Hematopoietic multipotent progenitor cell treated with erythropoietin and hydrocortisone succinate and interleukin-3 and kit ligand, for 6 days (in vitro differentiated cells): ENCODE measurements around the gene MAPK4.
"Not testable (repeated sequence)": the region's sequence is repeated elsewhere in the genome, so short reads cannot be mapped to it uniquely, and the experiment has no call there.

Experiments
- DNase-seq: peaks from one replicate; pipeline ENCODE4 v3.0.0-alpha.2; 2015

The MAPK4 gene

GRCh38 chr18:50578651-50579050 lies 18.8 kb downstream of the MAPK4 start:
- no peak for DNase-seq

- DNase-seq, result no peak
Measured at GRCh38 chr18:50579061-50579774, 19.3 kb downstream of the MAPK4 start.

DNA sequence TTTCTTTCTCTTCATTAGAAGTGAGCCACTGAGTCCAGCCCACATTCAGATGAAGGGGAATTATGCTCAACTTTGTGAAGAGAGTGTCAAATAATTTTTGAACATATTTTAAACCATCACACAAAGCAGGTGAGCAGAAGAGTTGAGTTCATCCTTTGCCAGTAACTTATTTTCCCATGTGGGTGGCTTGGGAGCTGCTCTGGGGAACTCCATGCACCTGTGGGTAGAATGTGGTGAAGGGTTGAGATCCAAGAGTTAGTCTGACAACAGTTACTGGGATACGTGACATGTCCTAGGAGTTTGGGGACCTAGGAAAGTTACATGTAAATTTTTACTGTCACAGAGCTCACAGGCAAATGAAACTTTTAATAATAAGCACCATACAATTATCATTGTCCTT lies 21.6 kb downstream of the MAPK4 start:
- no peak for DNase-seq

- no peak for DNase-seq
Measured at GRCh38 chr18:50582500-50582899, 22.6 kb downstream of the MAPK4 start.

DNA sequence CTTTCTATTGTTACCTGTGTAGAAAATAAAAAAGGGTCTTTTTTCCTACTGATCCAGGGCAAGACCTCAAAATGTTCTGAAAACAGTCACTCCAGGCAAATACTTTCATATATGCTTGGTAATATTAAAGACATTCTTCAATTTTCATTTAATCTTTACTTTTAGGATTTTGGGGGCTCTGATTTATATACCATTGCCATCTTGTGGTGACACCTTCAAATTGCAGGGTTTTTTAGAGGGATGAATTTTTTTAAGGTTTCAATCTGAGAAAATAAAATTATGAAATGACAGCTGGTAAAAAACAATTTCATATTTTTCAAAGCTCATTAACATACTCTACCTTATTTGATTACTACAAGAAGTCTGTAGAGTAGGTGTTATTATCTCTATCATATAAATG lies 26.8 kb downstream of the MAPK4 start:
- no peak for DNase-seq

GRCh38 chr18:50590593-50590992 lies 30.7 kb downstream of the MAPK4 start:
- DNase-seq, result no peak

DNA sequence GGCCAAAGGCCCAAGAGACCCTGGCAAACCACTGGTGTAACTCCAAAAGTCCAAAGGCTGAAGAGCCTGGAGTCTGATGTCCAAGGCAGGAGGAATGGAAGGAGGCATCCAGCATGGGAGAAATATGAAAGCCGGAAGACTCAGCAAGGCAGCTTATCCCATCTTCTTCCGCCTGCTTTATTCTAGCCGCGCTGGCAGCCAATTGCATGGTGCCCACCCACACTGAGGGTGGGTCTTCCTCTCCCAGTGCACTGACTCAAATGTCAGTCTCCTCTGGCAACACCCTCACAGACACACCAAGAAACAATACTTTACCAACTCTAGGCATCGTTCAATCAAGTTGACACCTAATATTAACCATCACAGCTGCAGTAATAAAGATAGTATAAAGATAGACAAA lies 34.1 kb downstream of the MAPK4 start:
- no peak for DNase-seq

DNA sequence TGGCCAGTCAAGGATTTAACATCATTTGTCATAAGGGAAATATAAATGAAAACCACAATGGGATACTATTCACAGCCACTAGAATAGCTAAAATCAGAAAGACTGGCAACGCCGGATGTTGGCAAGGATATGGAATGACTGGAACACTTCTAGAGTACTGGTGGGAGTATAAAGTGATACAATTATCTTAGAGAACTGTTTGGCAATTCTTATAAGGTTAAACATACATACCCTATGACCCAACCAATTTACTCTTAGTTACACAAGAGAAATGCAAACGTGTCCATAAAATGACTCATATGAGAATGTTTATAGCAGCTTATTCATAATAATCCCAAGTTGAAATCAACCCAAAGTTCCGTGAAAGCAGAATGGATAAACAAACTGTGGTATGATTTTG lies 35.1 kb downstream of the MAPK4 start:
- DNase-seq, result no peak

GRCh38 chr18:50602466-50602865 lies 42.6 kb downstream of the MAPK4 start:
- no peak for DNase-seq

DNA sequence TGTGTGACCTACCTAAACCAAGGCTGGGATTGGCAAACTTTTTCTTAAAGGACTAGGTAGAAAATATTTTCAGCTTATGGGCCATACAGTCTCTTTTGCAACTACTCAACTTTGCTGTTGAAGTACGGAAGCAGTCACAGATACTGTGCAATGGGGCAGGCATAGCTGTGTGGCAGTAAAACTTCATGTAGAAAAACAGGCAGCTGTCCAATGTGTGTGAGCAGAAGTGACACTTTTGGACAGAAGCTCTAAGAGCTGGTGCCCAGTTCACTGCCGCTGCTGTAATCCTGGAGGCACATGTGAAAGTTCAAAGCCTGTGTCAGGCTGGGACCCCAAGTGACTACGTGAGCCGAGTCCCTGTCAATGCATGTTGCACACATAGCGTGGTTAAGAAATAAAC lies 46.7 kb downstream of the MAPK4 start:
- DNase-seq, result no peak

DNA sequence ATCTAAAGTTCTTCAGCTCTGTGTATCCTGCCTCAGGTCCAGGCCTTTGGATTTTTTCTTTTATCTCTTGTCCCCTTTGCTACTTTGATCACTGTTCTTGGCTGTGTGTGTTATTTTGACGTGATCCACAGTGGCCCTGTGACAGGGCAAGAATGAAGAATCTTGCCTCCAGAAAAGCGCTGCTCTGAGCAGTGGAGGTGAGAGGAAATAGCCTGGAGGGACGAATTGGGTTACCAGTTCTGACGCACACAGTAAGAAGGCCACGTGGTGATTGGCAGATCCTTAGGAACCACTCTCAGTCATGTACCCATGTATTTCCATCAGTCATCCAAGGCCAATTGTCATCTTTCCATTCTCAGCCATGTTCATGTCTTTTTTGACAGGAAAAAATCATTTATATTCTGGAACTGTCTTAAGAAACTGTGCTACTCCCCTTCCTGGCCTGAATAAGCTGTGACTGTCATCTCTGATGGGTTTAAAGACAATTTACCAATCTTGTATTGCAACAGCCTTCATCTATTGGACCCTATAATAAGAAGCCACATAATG lies 47.6 kb downstream of the MAPK4 start:
- DNase-seq, result no peak

DNA sequence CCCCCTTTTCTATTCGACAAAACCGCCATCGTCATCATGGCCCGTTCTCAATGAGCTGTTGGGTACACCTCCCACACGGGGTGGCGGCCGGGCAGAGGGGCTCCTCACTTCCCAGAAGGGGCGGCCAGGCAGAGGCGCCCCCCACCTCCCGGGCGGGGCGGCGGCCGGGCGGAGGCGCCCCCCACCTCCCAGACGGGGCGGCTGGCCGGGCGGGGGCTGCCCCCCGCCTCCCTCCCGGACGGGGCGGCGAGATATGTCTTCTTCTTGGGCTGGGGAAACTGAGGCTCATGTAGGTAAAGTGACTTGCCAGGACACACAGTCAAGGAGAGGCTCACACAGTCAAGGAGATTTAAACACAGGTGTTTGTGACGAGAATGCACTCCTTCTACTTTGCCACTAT lies 49.3 kb downstream of the MAPK4 start:
- DNase-seq, result not testable (repeated sequence)

DNA sequence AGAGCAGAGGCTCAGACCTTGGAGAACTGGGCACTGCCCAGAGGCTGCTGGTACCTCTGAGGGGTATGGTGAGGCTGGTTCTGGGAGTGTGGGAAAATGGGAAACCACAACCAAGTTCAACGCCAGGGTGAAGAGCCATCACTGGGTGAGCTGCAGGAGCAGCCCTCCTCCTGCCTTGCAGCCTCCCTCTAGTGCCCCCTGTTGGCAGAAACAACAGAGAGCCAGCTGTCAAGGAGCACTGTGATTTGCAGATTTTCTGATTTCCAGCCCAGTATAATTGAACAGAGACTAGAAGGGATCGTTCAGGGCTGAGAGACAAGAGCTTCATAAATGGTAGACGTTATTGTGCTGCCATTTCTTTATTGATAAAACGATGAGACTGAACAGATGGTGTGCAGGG lies 50.5 kb downstream of the MAPK4 start:
- no peak for DNase-seq

DNA sequence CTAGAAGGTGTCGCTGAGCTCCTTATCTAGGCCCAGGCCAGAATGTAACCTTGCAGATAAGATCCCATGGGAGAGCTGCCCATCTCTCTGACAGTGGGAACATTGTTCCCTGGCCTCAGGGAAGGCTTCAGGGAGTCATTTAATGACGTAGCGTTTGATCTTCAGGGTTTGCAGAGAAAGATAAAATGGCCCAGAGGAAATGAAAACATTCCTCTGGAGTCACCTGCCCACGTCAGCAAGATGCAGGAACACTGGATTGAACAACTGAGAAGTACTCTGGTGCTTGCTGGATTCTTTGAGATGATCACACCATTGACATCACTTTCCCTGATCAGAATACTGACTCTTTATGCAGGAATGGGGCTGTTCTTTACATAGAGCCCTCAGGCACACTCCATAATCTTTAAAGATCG lies 51.6 kb downstream of the MAPK4 start:
- DNase-seq, result no peak

- DNase-seq, result no peak
Measured at GRCh38 chr18:50614838-50615237, 55.0 kb downstream of the MAPK4 start.

GRCh38 chr18:50616484-50617048 lies 56.7 kb downstream of the MAPK4 start:
- no peak for DNase-seq

GRCh38 chr18:50619861-50620275 lies 60.0 kb downstream of the MAPK4 start:
- DNase-seq, result no peak

DNA sequence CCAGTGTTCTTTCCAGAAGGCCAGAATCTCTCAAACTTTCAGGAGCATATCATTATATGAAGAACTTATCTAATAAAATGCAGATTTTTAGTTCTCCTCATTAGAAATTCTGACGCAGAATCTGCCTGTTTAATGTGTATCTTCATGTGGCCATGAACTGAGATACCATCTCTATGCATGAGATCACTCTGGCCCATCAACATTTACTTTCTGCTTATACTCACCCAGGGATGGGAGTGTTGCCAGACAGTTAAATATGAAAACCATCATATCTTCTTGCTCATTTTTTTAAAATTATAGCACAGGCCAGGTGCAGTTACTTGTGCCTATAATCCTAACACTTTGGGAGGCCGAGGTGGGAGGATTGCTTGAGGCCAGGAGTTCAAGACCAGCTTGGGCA lies 60.4 kb downstream of the MAPK4 start:
- no peak for DNase-seq

DNA sequence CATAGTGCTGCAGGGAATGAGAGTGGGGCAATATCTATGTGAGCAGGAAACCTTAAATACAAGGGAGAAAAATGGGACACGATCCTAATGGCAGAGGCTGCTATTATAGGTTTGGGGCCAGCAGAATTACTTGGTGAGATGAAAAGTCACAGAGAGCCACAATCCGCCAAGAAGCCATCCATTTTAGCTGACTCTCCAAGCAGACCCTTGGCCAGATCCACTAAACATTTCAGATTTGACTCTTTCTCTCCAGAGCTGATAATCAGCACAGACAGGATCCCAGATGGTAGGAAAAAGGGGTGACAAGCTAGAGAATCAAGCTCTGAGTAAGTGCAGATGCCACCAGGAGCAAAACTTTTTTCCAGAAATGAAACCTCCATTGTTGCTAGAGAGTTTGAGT lies 61.5 kb downstream of the MAPK4 start:
- DNase-seq, result no peak

- no peak for DNase-seq
Measured at GRCh38 chr18:50622320-50622719, 62.4 kb downstream of the MAPK4 start.

DNA sequence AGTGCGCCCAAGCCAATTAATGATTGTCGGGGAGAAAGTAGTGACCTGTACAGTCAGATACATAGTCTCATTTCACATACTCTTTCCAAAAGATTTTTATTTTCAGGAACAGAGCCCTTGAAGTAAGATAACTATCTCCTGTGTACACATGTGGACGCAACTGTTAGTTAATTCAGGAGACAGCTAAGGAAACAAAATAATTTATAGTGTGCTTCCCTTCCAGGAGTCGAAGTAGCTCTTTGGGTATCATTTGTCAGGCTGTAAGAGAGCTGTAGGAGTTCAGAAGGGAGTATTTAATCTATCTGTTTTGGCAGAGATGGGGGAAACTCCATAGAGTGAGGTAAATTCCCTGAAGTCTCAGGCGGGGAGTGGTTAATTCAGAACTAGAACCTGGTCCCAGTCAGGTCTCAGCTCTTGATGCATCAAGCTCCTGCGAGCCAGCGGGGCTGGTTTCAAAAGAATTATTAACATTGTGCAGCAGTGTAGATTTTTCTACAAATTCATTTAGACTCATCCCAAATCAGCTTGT lies 63.0 kb downstream of the MAPK4 start:
- DNase-seq, result no peak

GRCh38 chr18:50623694-50624352 lies 63.9 kb downstream of the MAPK4 start:
- no peak for DNase-seq

GRCh38 chr18:50624981-50625380 lies 65.1 kb downstream of the MAPK4 start:
- DNase-seq, result no peak

DNA sequence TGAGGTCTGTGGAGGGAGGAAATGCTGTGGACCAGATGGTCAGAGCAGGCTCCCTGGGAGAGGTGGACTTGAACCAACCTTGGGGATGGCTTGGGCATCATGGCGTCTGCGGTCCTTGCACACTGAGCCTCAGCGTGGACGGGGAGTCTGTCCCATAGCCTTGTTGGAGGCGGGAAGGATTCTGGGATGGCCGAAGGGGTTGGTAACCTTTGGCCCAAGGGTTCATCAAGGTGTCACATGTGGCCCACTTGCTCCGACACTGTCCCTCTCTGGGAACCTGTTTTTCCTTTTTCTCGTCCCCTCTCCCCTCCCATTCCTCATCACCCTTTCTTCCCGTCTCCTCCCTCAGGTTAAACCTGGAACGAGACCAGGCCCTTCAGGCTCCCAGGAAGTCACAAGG lies 66.4 kb downstream of the MAPK4 start:
- DNase-seq, result no peak
